CD4-positive, alpha-beta T cell (primary cell): ENCODE measurements around the gene COPG1. TPM values are rescaled to one million over a fixed set of nuclear protein-coding genes. Genes with fewer than 3 reads are reported as not detected.
A peak's percentile ranks its signal among the peaks of the same experiment; 100 is the strongest.

Experiments
- ATAC-seq: fragments of 200-7000 bp; cut with Tn5 transposase; one replicate; pipeline ENCODE4 v1.10.0; 2022; ENCODE audit warnings: mild to moderate bottlenecking; ENCODE audit not compliant: poor library complexity
- CTCF ChIA-PET: fragments of 350-600 bp; sonication (Branson Sonifier 250); formaldehyde crosslinking; loops from one replicate; lab custom pipeline; 2021; ENCODE audit warnings: antibody characterized with exemption, inconsistent platforms; lab: Charles Lee
- POLR2A ChIA-PET: fragments of 350-600 bp; sonication (Branson Sonifier 250); formaldehyde crosslinking; loops from one replicate; lab custom pipeline; 2021; ENCODE audit warnings: antibody characterized with exemption, inconsistent platforms; lab: Charles Lee
- DNase-seq, 14 experiments: peaks; one replicate each; pipeline ENCODE4 v3.0.0-alpha.2; 2013 to 2020; ENCODE audit warnings: mixed read lengths in 2 of 14
- H3K27ac ChIP-seq, 2 donors: one replicate each; pipeline versions ENCODE4 v1.5.1 to v1.7.0; 2013; ENCODE audit warnings: low read length in 2 of 2, low read depth in 1 of 2, mild to moderate bottlenecking in 1 of 2
- H3K27me3 ChIP-seq, 2 experiments: 1 replicate in 1 of 2; 2 replicates in 1 of 2; pipeline versions ENCODE4 v1.6.1 to v1.7.0; 2013; ENCODE audit warnings: low read length in 2 of 2, control low read depth in 1 of 2, mild to moderate bottlenecking in 1 of 2, moderate library complexity in 1 of 2; ENCODE audit not compliant: insufficient read depth in 2 of 2, control insufficient read depth in 1 of 2
- H3K36me3 ChIP-seq: one replicate; pipeline ENCODE4 v1.6.1; 2013; ENCODE audit warnings: low read length, control low read depth; ENCODE audit not compliant: insufficient read depth
- H3K4me1 ChIP-seq: one replicate; pipeline ENCODE4 v1.6.1; 2013; ENCODE audit warnings: low read length, control low read depth; ENCODE audit not compliant: insufficient read depth
- H3K4me3 ChIP-seq: one replicate; pipeline ENCODE4 v1.5.1; 2013; ENCODE audit warnings: mild to moderate bottlenecking, low read length, moderate library complexity
- H3K9me3 ChIP-seq, 2 experiments: 1 replicate in 1 of 2; 2 replicates in 1 of 2; pipeline versions ENCODE4 v1.6.1 to v1.7.0; 2013; ENCODE audit warnings: low read length in 2 of 2, mild to moderate bottlenecking in 2 of 2, control low read depth in 1 of 2, moderate library complexity in 1 of 2; ENCODE audit not compliant: control insufficient read depth in 1 of 2, insufficient read depth in 1 of 2
- H3K27ac Mint-ChIP-seq: one replicate; pipeline ENCODE4 v1.8.0; 2020; ENCODE audit warnings: mixed read lengths
- H3K27me3 Mint-ChIP-seq: one replicate; pipeline ENCODE4 v1.8.0; 2021; ENCODE audit warnings: mixed read lengths
- H3K36me3 Mint-ChIP-seq: one replicate; pipeline ENCODE4 v1.8.0; 2021; ENCODE audit warnings: low read depth, mixed read lengths
- H3K4me1 Mint-ChIP-seq: one replicate; pipeline ENCODE4 v1.8.0; 2021; ENCODE audit warnings: low read depth, mixed read lengths
- H3K4me3 Mint-ChIP-seq: one replicate; pipeline ENCODE4 v1.8.0; 2020; ENCODE audit warnings: mild to moderate bottlenecking, mixed read lengths
- H3K9me3 Mint-ChIP-seq: one replicate; pipeline ENCODE4 v1.8.0; 2020; ENCODE audit warnings: mixed read lengths
- CTCF ChIP-seq: fragments of 200-600 bp; IDR thresholded peaks from one replicate; pipeline ENCODE4 v1.8.0; 2022; ENCODE audit warnings: antibody characterized with exemption, mild to moderate bottlenecking
- intact Hi-C, 2 experiments: fragments of 100-400 bp; cut with DNase I in 1 of 2; cut with micrococcal nuclease in 1 of 2; formaldehyde crosslinking; loops; one replicate each; pipeline versions ENCODE4 v1.15.1 to v1.9.0; 2023 to 2025; cut with DNase I, micrococcal nuclease
- total RNA-seq, 174 experiments: library from RNA in 2 of 174; stranded (reverse) in 2 of 174; gene quantifications; one replicate each; pipeline ENCODE4 v1.2.3 and lab custom pipeline; 2021 to 2026

Gene COPG1
- total RNA-seq, 2 experiments from 2014 or later = 77.7 to 79.3 TPM

DNA sequence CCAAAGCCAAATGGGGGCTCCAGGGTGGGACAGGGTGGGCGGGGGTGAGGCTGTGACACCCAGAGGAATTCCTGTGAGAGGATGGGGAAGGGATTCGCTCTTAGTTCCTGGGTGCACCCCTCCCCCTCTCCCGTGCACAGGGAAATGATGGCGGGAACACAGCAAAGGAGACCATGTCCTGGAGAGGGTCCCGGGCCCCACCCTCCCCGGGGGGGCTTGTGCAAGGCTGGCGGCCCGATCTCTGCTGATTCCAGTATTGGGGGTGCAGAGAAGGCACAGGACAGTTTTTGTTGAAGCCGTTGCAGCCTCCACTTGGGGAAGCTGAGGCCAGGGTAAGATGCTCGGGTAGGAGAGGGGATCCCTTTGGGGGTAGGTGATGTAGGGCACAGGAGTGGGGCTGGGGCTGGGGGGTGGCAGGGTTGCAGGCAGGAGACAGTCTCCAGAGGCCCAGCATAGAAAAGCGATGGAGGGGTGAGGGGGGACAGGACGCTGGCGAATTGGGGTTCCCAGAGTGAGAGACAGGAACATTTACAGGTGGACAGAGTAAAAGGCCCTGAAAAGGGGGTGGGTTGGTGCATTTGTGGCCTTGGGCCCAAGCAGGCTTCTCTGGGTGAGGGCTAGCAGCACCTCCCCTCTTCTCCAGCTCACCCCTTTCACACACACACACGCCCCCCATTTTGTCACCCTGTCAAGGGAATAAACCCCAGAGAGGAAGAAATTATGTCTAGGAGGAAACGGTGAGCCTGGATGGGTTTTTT, 67.8 kb downstream of the COPG1 start:
- intact Hi-C loops = loop anchor here in 1 of 2 experiments (2.0 to 10.0 kb wide), 5 partner anchors 36 to 1722 kb away; partner anchors contain the start of genes CNBP, MCM2 and TPRA1
- no peaks in the 10 kb centered on the region for H3K9me3 ChIP-seq
- no peaks in the 10 kb centered on the region for H3K36me3 ChIP-seq
- DNase-seq (no peak), ATAC-seq (no peak)
- H3K27ac Mint-ChIP-seq = peak overlapping the region; percentile 82
- H3K4me1 ChIP-seq = peaks cover 32% of the 10 kb centered on the region
- H3K27me3 ChIP-seq = no peaks in the 10 kb centered on the region
- H3K27ac ChIP-seq = no peak overlapping the region
- no peaks in the 10 kb centered on the region for H3K27me3 Mint-ChIP-seq
- TF ChIP-seq CTCF = no peak
- POLR2A ChIA-PET = interaction anchor here (0.9 to 3.5 kb wide), 28 partner anchors 11 to 1645 kb away, joined by 3 to 121 read pairs (median 9); partner anchors contain the start of genes ACAD9, CNBP, COPG1 and EFCAB12
- H3K4me1 Mint-ChIP-seq = peaks cover 23% of the 10 kb centered on the region
- CTCF ChIA-PET = interaction anchor here (0.9 to 2.5 kb wide), 15 partner anchors 9 to 301 kb away, joined by 3 to 21 read pairs (median 4); partner anchors contain the start of gene COPG1
- peaks cover 28% of the 10 kb centered on the region for H3K36me3 Mint-ChIP-seq
- H3K9me3 Mint-ChIP-seq = no peaks in the 10 kb centered on the region
- H3K4me3 ChIP-seq = peak overlapping the region; percentile 92
- H3K4me3 Mint-ChIP-seq = peak overlapping the region; percentile 84

DNA sequence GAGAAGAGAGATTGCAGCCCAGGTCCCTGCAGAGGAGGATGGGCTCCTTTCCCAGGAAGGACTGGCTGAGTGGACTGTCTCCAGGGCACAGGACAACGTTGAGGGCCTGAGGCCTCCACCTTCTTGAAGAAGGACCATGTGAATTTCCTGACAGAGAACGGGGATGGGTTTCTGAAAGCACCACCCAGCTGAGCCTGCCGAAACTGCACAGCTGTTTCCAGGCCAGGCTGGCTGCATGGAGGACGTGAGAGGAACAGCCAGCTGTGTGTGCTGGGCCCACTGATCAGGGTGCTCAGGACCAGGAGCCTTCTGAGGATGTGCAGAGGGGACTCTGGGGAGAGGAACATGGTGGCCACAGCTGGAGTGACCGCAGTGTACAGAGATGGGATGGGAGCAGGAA, 68.4 kb downstream of the COPG1 start:
- peaks cover 28% of the 10 kb centered on the region for H3K36me3 Mint-ChIP-seq
- H3K27me3 ChIP-seq = no peaks in the 10 kb centered on the region
- ChIA-PET CTCF (no interaction called here), POLR2A (interaction anchor here (3.5 kb wide), 1 partner anchor 39 kb away, joined by 121 read pairs; the partner anchor contains the start of gene HMCES)
- ATAC-seq (no peak), DNase-seq (no peak)
- peaks cover 16% of the 10 kb centered on the region for H3K4me1 Mint-ChIP-seq
- intact Hi-C loops = loop anchor here in 1 of 2 experiments (2.0 to 10.0 kb wide), 5 partner anchors 37 to 1723 kb away; partner anchors contain the start of genes CNBP, MCM2 and TPRA1
- H3K27me3 Mint-ChIP-seq = no peaks in the 10 kb centered on the region
- no peaks in the 10 kb centered on the region for H3K9me3 Mint-ChIP-seq
- H3K27ac ChIP-seq = no peak overlapping the region
- H3K36me3 ChIP-seq = no peaks in the 10 kb centered on the region
- H3K4me3 Mint-ChIP-seq = peak overlapping the region; percentile 57
- peaks cover 30% of the 10 kb centered on the region for H3K4me1 ChIP-seq
- no peak for TF ChIP-seq CTCF
- no peak overlapping the region for H3K4me3 ChIP-seq
- H3K27ac Mint-ChIP-seq = no peak overlapping the region
- H3K9me3 ChIP-seq = no peaks in the 10 kb centered on the region

- Histone ChIP-seq H3K4me3 (no peak overlapping the region), H3K4me1 (peaks cover 20% of the 10 kb centered on the region), H3K27ac (no peak overlapping the region), H3K9me3 (no peaks in the 10 kb centered on the region), H3K36me3 (no peaks in the 10 kb centered on the region), H3K27me3 (no peaks in the 10 kb centered on the region)
- Mint-ChIP-seq H3K4me3 (peak overlapping the region; percentile 31), H3K27me3 (no peaks in the 10 kb centered on the region), H3K36me3 (peaks cover 22% of the 10 kb centered on the region), H3K9me3 (no peaks in the 10 kb centered on the region), H3K27ac (no peak overlapping the region), H3K4me1 (peaks cover 8% of the 10 kb centered on the region)
- POLR2A ChIA-PET = no interaction called here
- TF ChIP-seq CTCF = no peak
- ATAC-seq (no peak), DNase-seq (no peak)
- intact Hi-C loops = loop anchor here in 1 of 2 experiments (5.0 to 10.0 kb wide), 3 partner anchors 78 to 1724 kb away; partner anchors contain the start of genes CNBP, MCM2 and TPRA1
- CTCF ChIA-PET = interaction anchor here (0.8 kb wide), 1 partner anchor 11 kb away, joined by 3 read pairs; no protein-coding TSS in a partner anchor
Measured at GRCh38 chr3:129318921-129319320, 69.5 kb downstream of the COPG1 start.
